H1 (cell line): ENCODE data around the gene RPS19. TPM values are rescaled to one million over a fixed set of nuclear protein-coding genes. Genes with fewer than 3 reads are reported as not detected.
"Not testable (repeated sequence)": the region's sequence is repeated elsewhere in the genome, so short reads cannot be mapped to it uniquely, and the experiment has no call there.

ENCODE experiments used
- CTCF ChIA-PET: fragments of 300-600 bp; sonication (Branson Sonifier 250); formaldehyde crosslinking; loops from one replicate; lab custom pipeline; 2021; ENCODE audit not compliant: partially characterized antibody; lab: Charles Lee
- POLR2A ChIA-PET: fragments of 300-600 bp; sonication (Branson Sonifier 250); formaldehyde crosslinking; loops from one replicate; lab custom pipeline; 2021; ENCODE audit warnings: inconsistent platforms; ENCODE audit not compliant: partially characterized antibody; lab: Charles Lee
- DNase-seq, 2 experiments: peaks; one replicate each; pipeline versions ENCODE4 v3.0.0 to v3.0.0-alpha.2; 2010 to 2022; ENCODE audit warnings: low spot score in 2 of 2, low read depth in 1 of 2, mixed read lengths in 1 of 2
- FAIRE-seq: peaks from 2 replicates; lab custom pipeline; 2011; peaks lifted over from hg19 to GRCh38; lab: Jason Lieb, UNC
- H2AFZ ChIP-seq: 2 replicates; pipeline ENCODE4 v1.8.1; 2012; ENCODE audit warnings: low read length, inconsistent platforms
- H2AK5ac ChIP-seq: 2 replicates; pipeline ENCODE4 v1.6.1; 2013; ENCODE audit warnings: low read depth, low read length
- H2BK120ac ChIP-seq: replicated peaks from 2 replicates; pipeline ENCODE3; 2013; ENCODE audit warnings: low read depth, low read length, inconsistent platforms
- H2BK12ac ChIP-seq: 2 replicates; pipeline ENCODE4 v1.6.1; 2013; ENCODE audit warnings: low read depth, low read length
- H2BK15ac ChIP-seq: 2 replicates; pipeline ENCODE4 v1.6.1; 2013; ENCODE audit warnings: low read length
- H2BK20ac ChIP-seq: 2 replicates; pipeline ENCODE4 v1.6.1; 2013; ENCODE audit warnings: low read length
- H2BK5ac ChIP-seq: 2 replicates; pipeline ENCODE4 v1.6.1; 2013; ENCODE audit warnings: low read depth, low read length
- H3K14ac ChIP-seq: 2 replicates; pipeline ENCODE4 v1.6.1; 2013; ENCODE audit warnings: inconsistent platforms; ENCODE audit not compliant: insufficient read length
- H3K18ac ChIP-seq: 2 replicates; pipeline ENCODE4 v1.6.1; 2013; ENCODE audit warnings: low read length; ENCODE audit errors: extremely low read depth
- H3K23ac ChIP-seq: 2 replicates; pipeline ENCODE4 v1.6.1; 2013; ENCODE audit warnings: inconsistent platforms; ENCODE audit not compliant: insufficient read length
- H3K23me2 ChIP-seq: 2 replicates; pipeline ENCODE4 v1.6.1; 2013; ENCODE audit warnings: low read depth, low read length
- H3K27ac ChIP-seq: 2 replicates; pipeline ENCODE4 v1.6.1; 2011; ENCODE audit warnings: low read depth, low read length, inconsistent platforms
- H3K27me3 ChIP-seq, 4 experiments: replicated peaks in 1 of 4; 1 replicate in 1 of 4; 2 replicates in 3 of 4; pipeline versions ENCODE4 v1.6.1 to v1.8.1; 2011 to 2013; ENCODE audit warnings: low read length in 3 of 4, mild to moderate bottlenecking in 3 of 4, inconsistent platforms in 2 of 4, mixed read lengths in 2 of 4, moderate library complexity in 1 of 4; ENCODE audit not compliant: control insufficient read depth in 3 of 4, insufficient read depth in 3 of 4; ENCODE audit errors: extremely low read depth in 1 of 4
- H3K36me3 ChIP-seq, 4 experiments: 2 replicates each; pipeline versions ENCODE4 v1.6.1 to v1.8.1; 2011 to 2013; ENCODE audit warnings: mild to moderate bottlenecking in 4 of 4, low read length in 3 of 4, moderate library complexity in 2 of 4, control low read depth in 1 of 4, inconsistent platforms in 1 of 4; ENCODE audit not compliant: insufficient read depth in 4 of 4, control insufficient read depth in 2 of 4
- H3K4ac ChIP-seq: replicated peaks from 2 replicates; pipeline ENCODE3; 2013; ENCODE audit warnings: low read length, low read depth, mixed read lengths, inconsistent platforms; ENCODE audit not compliant: insufficient read length
- H3K4me1 ChIP-seq, 4 experiments: replicated peaks in 1 of 4; 1 replicate in 1 of 4; 2 replicates in 3 of 4; pipeline versions ENCODE4 v1.6.1 to v1.8.1; 2011 to 2013; ENCODE audit warnings: low read length in 3 of 4, inconsistent platforms in 2 of 4, mixed read lengths in 1 of 4; ENCODE audit not compliant: insufficient read depth in 4 of 4, control insufficient read depth in 3 of 4
- H3K4me2 ChIP-seq, 2 experiments: 2 replicates each; pipeline versions ENCODE4 v1.6.1 to v1.8.1; 2011 to 2013; ENCODE audit warnings: low read depth in 2 of 2, low read length in 2 of 2, control low read depth in 1 of 2, inconsistent platforms in 1 of 2, mild to moderate bottlenecking in 1 of 2; ENCODE audit not compliant: insufficient read depth in 1 of 2
- H3K4me3 ChIP-seq, 4 experiments: fragments of 200-600, 300-600 bp in 1 of 4; sonication (generic), shearing (Covaris generic), sonication (Bioruptor Twin) in 1 of 4; 2 replicates each; pipeline versions ENCODE4 v1.5.1 to v1.8.1; 2011 to 2016; ENCODE audit warnings: low read length in 4 of 4, low read depth in 3 of 4, control low read depth in 2 of 4, inconsistent platforms in 2 of 4, mild to moderate bottlenecking in 2 of 4, mixed read lengths in 1 of 4, moderate library complexity in 1 of 4; ENCODE audit not compliant: insufficient read depth in 2 of 4; ENCODE audit errors: extremely low read depth in 1 of 4
- H3K56ac ChIP-seq: replicated peaks from 2 replicates; pipeline ENCODE3; 2013; ENCODE audit warnings: low read depth, mild to moderate bottlenecking, mixed read lengths, low read length, inconsistent platforms; ENCODE audit not compliant: insufficient read length
- H3K79me1 ChIP-seq: 2 replicates; pipeline ENCODE4 v1.6.1; 2013; ENCODE audit warnings: low read depth, low read length, control low read depth
- H3K79me2 ChIP-seq, 2 experiments: 2 replicates each; pipeline versions ENCODE4 v1.6.1 to v1.8.1; 2012 to 2013; ENCODE audit warnings: low read length in 2 of 2, mild to moderate bottlenecking in 2 of 2, inconsistent platforms in 1 of 2; ENCODE audit not compliant: insufficient read depth in 2 of 2, control insufficient read depth in 1 of 2
- H3K9ac ChIP-seq, 4 experiments: replicated peaks in 1 of 4; 1 replicate in 1 of 4; 2 replicates in 3 of 4; pipeline versions ENCODE4 v1.6.1 to v1.8.1; 2011 to 2013; ENCODE audit warnings: low read depth in 3 of 4, low read length in 3 of 4, control low read depth in 2 of 4, mild to moderate bottlenecking in 2 of 4, moderate library complexity in 2 of 4, inconsistent platforms in 1 of 4; ENCODE audit errors: extremely low read depth in 1 of 4
- H3K9me3 ChIP-seq, 2 experiments: 2 replicates each; pipeline versions ENCODE4 v1.6.1 to v1.8.1; 2012 to 2013; ENCODE audit warnings: mild to moderate bottlenecking in 2 of 2, moderate library complexity in 2 of 2, control low read depth in 1 of 2, inconsistent platforms in 1 of 2, low read depth in 1 of 2, low read length in 1 of 2, mixed read lengths in 1 of 2; ENCODE audit not compliant: insufficient read depth in 2 of 2
- H4K20me1 ChIP-seq, 2 experiments: replicated peaks in 1 of 2; 2 replicates each; pipeline versions ENCODE3 to v1.8.1; 2011 to 2013; ENCODE audit warnings: inconsistent platforms in 2 of 2, low read length in 2 of 2, mild to moderate bottlenecking in 1 of 2; ENCODE audit not compliant: insufficient read depth in 2 of 2, control insufficient read depth in 1 of 2
- H4K5ac ChIP-seq: 2 replicates; pipeline ENCODE4 v1.6.1; 2013; ENCODE audit warnings: low read length, low read depth, mixed read lengths, inconsistent platforms; ENCODE audit not compliant: insufficient read length
- H4K8ac ChIP-seq: 2 replicates; pipeline ENCODE4 v1.8.0; 2013; ENCODE audit warnings: mild to moderate bottlenecking, moderate library complexity, low read length, inconsistent platforms; ENCODE audit not compliant: insufficient read depth; ENCODE audit errors: extremely low read depth
- H4K91ac ChIP-seq: replicated peaks from 2 replicates; pipeline ENCODE3; 2013; ENCODE audit warnings: low read length, mixed read lengths, inconsistent platforms; ENCODE audit not compliant: insufficient read length
- WGBS, 2 experiments: shearing (Covaris generic) in 1 of 2; methylation state at CpG; one replicate each; pipeline versions ENCODE4 v1.1.6 to v1.1.7; 2013 to 2015; ENCODE audit warnings: low lambda C conversion rate in 2 of 2, mixed read lengths in 2 of 2, inconsistent platforms in 1 of 2, low coverage in 1 of 2, missing lambda C conversion rate in 1 of 2; ENCODE audit not compliant: insufficient replicate concordance in 2 of 2, insufficient coverage in 1 of 2, insufficient read length in 1 of 2; ENCODE audit errors: extremely low coverage in 1 of 2, missing lambda C conversion rate in 1 of 2; 5-methylcytosine and 5-hydroxymethylcytosine counted together
- polyA plus RNA-seq, 7 experiments: library from polyadenylated mRNA; depleted of rRNA in 3 of 7; stranded (reverse) in 5 of 7; unstranded in 2 of 7; fragments of >200 nt in 5 of 7; fragments of 200-250 nt in 2 of 7; gene quantifications; 1 replicate in 5 of 7; 2 replicates in 1 of 7; 4 replicates in 1 of 7; pipeline versions ENCODE4 v1.2.1 to v1.2.3, GENCODE V29; 2011 to 2013; ENCODE audit warnings: missing spikeins in 2 of 7, mixed read lengths in 2 of 7
- total RNA-seq: library from RNA; stranded (reverse); fragmentation: NEBNext Ultra II Directional; extraction: Animal tissue kit (Norgen Biotek cat#: 25700); gene quantifications from 2 replicates; pipeline ENCODE4 v1.2.1, GENCODE V29; 2021

RPS19 gene
- total and polyA plus RNA-seq, 2 of the 8 experiments (the other 6 are each of a cell fraction or from before 2014, with no cell fraction given): 2,817 to 5,751 TPM

DNA sequence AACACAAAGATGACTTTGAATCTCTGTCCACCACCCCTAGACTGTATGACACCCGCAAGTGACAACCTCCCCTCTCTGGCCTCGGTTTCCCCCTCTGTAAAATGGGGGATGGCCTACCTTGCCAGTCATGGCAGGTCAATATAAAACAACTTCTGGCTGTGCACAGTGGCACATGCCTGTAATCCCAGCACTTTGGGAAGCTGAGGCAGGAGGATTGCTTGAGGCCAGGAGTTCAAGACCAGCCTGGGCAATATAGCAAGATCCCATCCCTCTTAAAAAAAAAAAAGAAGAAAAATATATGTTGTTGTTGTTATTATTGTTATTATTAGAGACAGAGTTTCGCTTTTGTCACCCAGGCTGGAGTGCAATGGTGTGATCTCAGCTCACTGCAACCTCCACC is 15.9 kb downstream of the RPS19 start:
- H3K9ac ChIP-seq, H3K79me2 ChIP-seq, H4K8ac ChIP-seq, H4K5ac ChIP-seq, H3K23me2 ChIP-seq, H2AK5ac ChIP-seq, H2BK12ac ChIP-seq, H2BK5ac ChIP-seq, H2AFZ ChIP-seq, H3K4ac ChIP-seq, H3K23ac ChIP-seq, H2BK15ac ChIP-seq, H3K4me2 ChIP-seq, H3K14ac ChIP-seq, H3K27ac ChIP-seq, H3K56ac ChIP-seq, H4K91ac ChIP-seq, H3K27me3 ChIP-seq, H4K20me1 ChIP-seq, H3K4me3 ChIP-seq, H2BK20ac ChIP-seq, H3K79me1 ChIP-seq, DNase-seq, FAIRE-seq, H3K4me1 ChIP-seq, H3K18ac ChIP-seq, H3K9me3 ChIP-seq, H2BK120ac ChIP-seq: not testable (repeated sequence)
- ChIA-PET POLR2A (interaction anchor here (2.5 to 9.0 kb wide), 4 partner anchors 11 to 18 kb away, joined by 11 to 200 read pairs (median 82); partner anchors contain the start of gene RPS19), CTCF (interaction anchor here (0.7 to 3.8 kb wide), 6 partner anchors 11 to 76 kb away, joined by 3 to 37 read pairs (median 6); no protein-coding TSS in a partner anchor)
- H3K36me3 ChIP-seq: peaks cover 2 to 12% (median 10%) of the 10 kb centered on the region in 4 experiments; a peak in 6 of 8 replicates
- 79% methylated on average over 3 of the region's 3 CpGs; no CpG with 5 or more reads in 1 of the 2 experiments for WGBS, 2 experiments
